ENCODE measurements around the gene RNF114. TPM values are rescaled to one million over a fixed set of nuclear protein-coding genes. Genes with fewer than 3 reads are reported as not detected.

The RNF114 gene
- total and polyA plus RNA-seq, 10 of the 15 experiments (the other 5 are each of a cell fraction or from before 2014, with no cell fraction given), result 28.0 to 82.3 (median 47.2) TPM

DNA sequence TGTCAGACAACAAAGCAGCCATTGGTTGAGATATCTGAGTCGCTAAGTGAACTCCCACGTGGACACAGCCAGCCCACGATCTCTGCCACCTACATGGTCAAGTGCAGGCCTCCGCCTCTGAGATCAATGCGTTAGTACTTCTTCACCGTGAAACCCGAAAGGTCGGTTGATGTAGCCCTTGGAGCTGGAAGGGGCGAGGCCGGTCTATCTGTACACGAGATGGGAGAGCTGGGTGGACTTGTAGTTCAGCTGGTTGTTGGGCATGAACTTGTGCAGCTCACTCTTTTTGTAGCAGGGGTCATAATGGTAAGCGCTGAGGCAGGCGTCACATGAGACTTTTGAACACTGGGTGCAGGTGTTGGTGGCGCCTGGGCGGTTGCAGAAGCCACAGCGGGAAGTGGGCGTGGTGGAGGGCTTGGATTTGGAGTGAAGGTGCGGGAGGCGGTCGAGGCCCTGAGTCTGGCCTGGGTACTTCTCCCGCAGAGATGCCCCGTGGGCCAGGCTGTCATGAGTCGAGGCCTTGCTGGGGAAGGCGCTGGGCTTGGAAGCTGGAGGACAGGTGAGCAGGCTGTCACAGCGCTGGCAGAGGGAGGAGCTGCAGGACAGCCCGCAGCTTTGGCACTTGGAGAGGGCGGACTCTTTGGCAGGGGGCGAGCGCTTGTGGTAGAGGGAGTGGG is 30.6 kb upstream of the RNF114 start:
- no peak overlapping the region for H2AFZ ChIP-seq (ENCODE audit: control insufficient read depth, low read depth, low read length)
- H3K79me2 ChIP-seq (ENCODE audit: control insufficient read depth, insufficient read depth, low read length), result peaks cover 2% of the 10 kb centered on the region; the same call in 1 of the 2 replicates
- no peak for FAIRE-seq
- H3K27me3 ChIP-seq (replicated peaks in 1 of 2; ENCODE audit: control insufficient read depth in 2 of 2, insufficient read depth in 2 of 2, low read length in 1 of 2), result no peaks in the 10 kb centered on the region
- no peak overlapping the region for H3K4me3 ChIP-seq
- TF ChIP-seq HDAC6 (IDR thresholded peaks at IDR 0.05; ENCODE audit: unreplicated experiment), result no peak
- TF ChIP-seq, protein P1, sequence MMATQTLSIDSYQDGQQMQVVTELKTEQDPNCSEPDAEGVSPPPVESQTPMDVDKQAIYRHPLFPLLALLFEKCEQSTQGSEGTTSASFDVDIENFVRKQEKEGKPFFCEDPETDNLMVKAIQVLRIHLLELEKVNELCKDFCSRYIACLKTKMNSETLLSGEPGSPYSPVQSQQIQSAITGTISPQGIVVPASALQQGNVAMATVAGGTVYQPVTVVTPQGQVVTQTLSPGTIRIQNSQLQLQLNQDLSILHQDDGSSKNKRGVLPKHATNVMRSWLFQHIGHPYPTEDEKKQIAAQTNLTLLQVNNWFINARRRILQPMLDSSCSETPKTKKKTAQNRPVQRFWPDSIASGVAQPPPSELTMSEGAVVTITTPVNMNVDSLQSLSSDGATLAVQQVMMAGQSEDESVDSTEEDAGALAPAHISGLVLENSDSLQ (IDR thresholded peaks at IDR 0.05), result no peak
- no peak for TF ChIP-seq BHLHE40 (IDR thresholded peaks at IDR 0.05; ENCODE audit: borderline replicate concordance in 1 of 2, low read depth in 2 of 2, low read length in 1 of 2)
- no peak for TF ChIP-seq SREBF1 (IDR thresholded peaks at IDR 0.05; ENCODE audit: low read length)
- TF ChIP-seq BMI1 (IDR thresholded peaks at IDR 0.05; ENCODE audit: borderline replicate concordance), result no peak
- no peak for TF ChIP-seq NRF1 (conservative IDR thresholded peaks at IDR 0.05; ENCODE audit: low read depth, low read length)
- no peak for TF ChIP-seq IKZF1 (conservative IDR thresholded peaks at IDR 0.05)
- H3K36me3 ChIP-seq (ENCODE audit: control insufficient read depth in 2 of 2, insufficient read depth in 2 of 2, low read length in 1 of 2), result peaks cover 17 to 23% of the 10 kb centered on the region in 2 experiments; a peak in 3 of 4 replicates
- no TSS peak for BruUV-seq (replicated peaks)
- in situ Hi-C loops (cut with MboI), result no loop called here
- no peak overlapping the region for H3K9ac ChIP-seq (ENCODE audit: control insufficient read depth, insufficient read depth, low read length)
- POLR2A ChIA-PET, result no interaction called here
- no peaks in the 10 kb centered on the region for H3K9me3 ChIP-seq (replicated peaks; ENCODE audit: control insufficient read depth, insufficient read depth, low read length)
- no peak for DNase-seq (ENCODE audit: low read depth, low spot score)
- SMC1A ChIA-PET (ENCODE audit: uncharacterized antibody, unreplicated experiment), result interaction anchor here (0.8 to 1.6 kb wide), 2 partner anchors 22 to 144 kb away, joined by 3 read pairs; no protein-coding TSS in a partner anchor
- H3K27ac ChIP-seq (ENCODE audit: control insufficient read depth, insufficient read depth), result no peak overlapping the region
- RAD21 ChIA-PET (ENCODE audit: unreplicated experiment), result no interaction called here
- H3K4me1 ChIP-seq (ENCODE audit: control insufficient read depth, insufficient read depth, low read length), result no peaks in the 10 kb centered on the region
- H3K4me2 ChIP-seq (ENCODE audit: control insufficient read depth, insufficient read depth), result no peak overlapping the region
- no peaks in the 10 kb centered on the region; the same call in 1 of the 2 replicates for H4K20me1 ChIP-seq (ENCODE audit: control insufficient read depth, insufficient read depth)
- CTCF ChIA-PET, result interaction anchor here (0.5 to 1.1 kb wide), 2 partner anchors 16 to 255 kb away, joined by 3 to 4 read pairs; no protein-coding TSS in a partner anchor
- WGBS (ENCODE audit: insufficient coverage, insufficient replicate concordance, low lambda C conversion rate, missing lambda C conversion rate), result 97% methylated on average over 29 of the region's 29 CpGs
- intact Hi-C loops (cut with micrococcal nuclease; ENCODE audit: unreplicated experiment), result no loop called here
- ATAC-seq, result no peak

All from GM12878 (cell line).